NCI-H524 (cell line): ENCODE data around the gene INKA1.
A peak's percentile ranks its signal among the peaks of the same experiment; 100 is the strongest.
"Not testable (repeated sequence)": the region's sequence is repeated elsewhere in the genome, so short reads cannot be mapped to it uniquely, and the experiment has no call there.

Source experiments
- DNase-seq, 2 experiments: peaks; one replicate each; lab custom pipeline; 2025; lab: John Stamatoyannopoulos, UW

INKA1 gene

GRCh38 chr3:49802719-49803464, at the start of gene INKA1:
INKA1 (plus strand) TSS chr3:49803261; CDS start chr3:49803393, 132 bp downstream.
- peak; percentile 69 to 84 for DNase-seq

- no peak for DNase-seq
Measured at GRCh38 chr3:49754536-49754935, 48.5 kb upstream of the INKA1 start.

- DNase-seq: no peak
Measured at GRCh38 chr3:49756036-49756435, 47.0 kb upstream of the INKA1 start.

- DNase-seq: no peak
Measured at GRCh38 chr3:49757197-49757596, 45.9 kb upstream of the INKA1 start.

DNA sequence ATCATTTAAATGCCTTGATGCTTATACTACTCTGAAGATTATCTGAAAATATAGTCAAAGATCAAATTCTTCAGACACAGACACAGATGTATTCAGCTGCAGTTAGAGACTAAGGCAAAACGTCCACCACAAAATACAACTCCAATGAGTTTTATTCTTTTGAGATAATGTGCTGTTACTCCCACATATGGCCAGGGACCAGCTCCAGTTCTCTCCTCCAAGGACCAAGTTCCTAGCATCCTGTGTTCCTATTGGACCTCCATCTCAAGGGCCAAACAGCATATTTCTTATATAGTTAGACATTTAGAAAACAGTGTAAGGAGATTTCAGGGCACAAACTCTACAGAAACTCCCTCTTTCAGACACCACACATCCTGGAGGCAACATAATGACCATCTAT, 43.8 kb upstream of the INKA1 start:
- no peak for DNase-seq

- no peak for DNase-seq
Measured at GRCh38 chr3:49761661-49762060, 41.4 kb upstream of the INKA1 start.

DNA sequence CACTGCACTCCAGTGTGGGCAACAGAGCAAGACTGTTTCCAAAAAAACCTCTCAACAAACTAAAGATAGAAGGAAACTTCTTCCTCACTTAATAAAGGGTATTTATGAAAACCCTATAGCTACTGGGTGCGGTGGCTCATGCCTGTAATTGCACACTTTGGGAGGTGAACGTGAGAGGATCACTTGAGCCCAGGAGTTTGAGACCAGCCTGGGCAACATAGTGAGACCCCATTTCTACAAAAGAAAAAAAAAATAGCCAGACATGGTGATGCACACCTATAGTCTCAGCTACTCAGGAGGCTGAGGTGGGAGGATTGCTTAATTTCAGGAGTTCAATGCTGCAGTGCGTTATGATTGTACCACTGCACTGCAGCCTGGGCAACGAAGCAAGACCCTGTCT, 39.1 kb upstream of the INKA1 start:
- no peak for DNase-seq

DNA sequence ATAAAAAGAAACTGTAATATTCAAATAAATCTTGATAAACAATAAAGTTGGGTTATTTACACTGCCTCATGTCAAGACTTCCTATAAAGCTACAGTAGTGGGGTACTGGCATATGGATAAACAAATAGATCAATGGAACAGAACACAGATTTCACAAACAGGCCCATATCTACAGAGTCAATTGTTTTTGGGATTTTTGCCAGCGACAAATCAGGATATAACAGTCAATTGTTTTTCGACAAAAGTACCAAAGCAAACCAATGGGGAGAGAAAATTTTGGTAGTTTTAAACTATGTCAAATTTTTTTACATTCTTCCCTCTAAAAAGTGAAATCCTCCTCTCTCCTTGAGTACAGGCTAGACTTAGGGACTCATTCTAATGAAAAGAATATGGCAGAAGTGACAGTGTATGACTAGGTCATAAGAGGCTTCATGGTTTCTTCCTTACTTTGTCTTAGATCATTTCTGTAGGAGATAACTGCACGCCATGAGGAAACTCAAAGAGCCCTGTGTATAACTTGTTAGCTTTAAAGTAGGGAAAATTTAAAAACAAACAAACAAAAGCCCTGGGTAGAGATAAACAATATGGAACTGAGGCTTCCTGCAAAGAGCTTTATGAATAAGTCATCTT, 33.7 kb upstream of the INKA1 start:
- no peak for DNase-seq

DNA sequence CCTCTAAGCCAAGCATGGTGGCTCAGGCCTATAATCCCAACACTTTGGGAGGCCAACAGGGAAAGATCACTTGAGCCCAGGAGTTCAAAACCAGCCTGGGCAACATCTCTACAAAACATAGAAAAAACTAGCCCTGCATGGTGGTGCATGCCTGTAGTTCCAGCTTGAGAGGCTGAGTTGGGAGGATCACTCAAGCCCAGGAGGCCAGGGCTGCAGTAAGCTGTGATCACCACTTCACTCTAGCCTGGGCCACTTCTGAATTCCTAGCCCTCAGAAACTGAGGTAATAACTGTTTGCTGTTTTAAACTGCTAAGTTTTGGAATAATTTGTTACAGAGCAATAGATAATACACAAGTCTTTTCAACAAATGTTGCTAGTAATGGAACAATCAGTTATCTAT, 33.1 kb upstream of the INKA1 start:
- DNase-seq: no peak

- no peak for DNase-seq
Measured at GRCh38 chr3:49771340-49771938, 31.6 kb upstream of the INKA1 start.

DNA sequence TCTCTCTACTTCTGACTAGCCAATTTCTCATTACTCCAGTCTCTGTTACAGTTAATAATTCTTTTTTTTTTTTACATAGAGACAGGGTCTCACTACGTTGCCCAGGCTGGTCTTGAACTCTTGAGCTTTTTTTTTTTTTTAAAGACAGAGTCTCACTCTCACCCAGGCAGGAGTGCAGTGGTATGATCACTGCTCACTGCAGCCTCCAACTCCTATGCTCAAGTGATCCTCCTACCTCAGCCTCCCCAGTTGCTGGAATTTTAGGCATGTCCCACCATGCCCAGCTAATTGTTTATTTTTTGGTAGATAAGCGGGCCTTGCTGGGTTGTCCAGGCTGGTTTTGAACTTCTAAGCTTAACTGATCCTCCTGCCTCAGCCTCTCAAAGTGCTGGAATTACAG, 30.4 kb upstream of the INKA1 start:
- no peak for DNase-seq

- DNase-seq: no peak
Measured at GRCh38 chr3:49775538-49775937, 27.5 kb upstream of the INKA1 start.

DNA sequence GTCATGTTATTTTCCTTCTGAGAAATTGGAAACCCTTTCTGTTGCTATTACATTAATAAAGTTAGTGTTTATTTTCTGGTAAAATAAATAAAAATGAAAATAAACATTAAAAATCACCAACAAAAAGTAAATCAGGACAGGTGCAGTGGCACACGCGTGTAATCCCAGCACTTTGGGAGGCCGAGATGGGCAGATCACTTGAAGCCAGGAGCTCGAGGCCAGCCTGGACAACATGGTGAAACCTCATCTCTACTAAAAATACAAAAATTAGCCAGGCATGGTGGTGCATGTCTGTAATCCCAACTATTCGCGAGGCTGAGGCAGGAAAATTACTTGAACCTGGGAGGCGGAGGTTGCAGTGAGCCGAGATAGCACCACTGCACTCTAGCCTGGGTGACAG, 27.0 kb upstream of the INKA1 start:
- DNase-seq: not testable (repeated sequence)

- no peak for DNase-seq
Measured at GRCh38 chr3:49779358-49780079, 23.5 kb upstream of the INKA1 start.

- no peak for DNase-seq
Measured at GRCh38 chr3:49780080-49780974, 22.7 kb upstream of the INKA1 start.

GRCh38 chr3:49780975-49781365, 22.1 kb upstream of the INKA1 start:
- not testable (repeated sequence) for DNase-seq

- DNase-seq: peak in 1 of 2 experiments; percentile 10
Measured at GRCh38 chr3:49781415-49782199, 21.5 kb upstream of the INKA1 start.

DNA sequence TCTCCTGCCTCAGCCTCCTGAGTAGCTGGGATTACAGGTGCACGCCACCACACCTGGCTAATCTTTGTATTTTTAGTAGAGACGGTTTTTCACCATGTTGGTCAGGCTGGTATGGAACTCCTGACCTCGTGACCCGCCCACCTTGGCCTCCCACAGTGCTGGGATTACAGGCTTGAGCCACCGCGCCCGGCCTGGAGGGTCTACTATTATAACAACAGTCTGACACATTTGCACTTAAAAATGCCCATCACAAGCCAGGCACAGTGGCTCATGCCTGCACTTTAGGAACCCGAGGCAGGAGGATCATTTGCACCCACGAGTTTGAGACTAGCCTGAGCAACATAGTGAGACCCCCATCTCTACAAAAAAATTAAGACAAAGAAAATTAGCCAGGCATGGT, 20.8 kb upstream of the INKA1 start:
- DNase-seq: not testable (repeated sequence)

DNA sequence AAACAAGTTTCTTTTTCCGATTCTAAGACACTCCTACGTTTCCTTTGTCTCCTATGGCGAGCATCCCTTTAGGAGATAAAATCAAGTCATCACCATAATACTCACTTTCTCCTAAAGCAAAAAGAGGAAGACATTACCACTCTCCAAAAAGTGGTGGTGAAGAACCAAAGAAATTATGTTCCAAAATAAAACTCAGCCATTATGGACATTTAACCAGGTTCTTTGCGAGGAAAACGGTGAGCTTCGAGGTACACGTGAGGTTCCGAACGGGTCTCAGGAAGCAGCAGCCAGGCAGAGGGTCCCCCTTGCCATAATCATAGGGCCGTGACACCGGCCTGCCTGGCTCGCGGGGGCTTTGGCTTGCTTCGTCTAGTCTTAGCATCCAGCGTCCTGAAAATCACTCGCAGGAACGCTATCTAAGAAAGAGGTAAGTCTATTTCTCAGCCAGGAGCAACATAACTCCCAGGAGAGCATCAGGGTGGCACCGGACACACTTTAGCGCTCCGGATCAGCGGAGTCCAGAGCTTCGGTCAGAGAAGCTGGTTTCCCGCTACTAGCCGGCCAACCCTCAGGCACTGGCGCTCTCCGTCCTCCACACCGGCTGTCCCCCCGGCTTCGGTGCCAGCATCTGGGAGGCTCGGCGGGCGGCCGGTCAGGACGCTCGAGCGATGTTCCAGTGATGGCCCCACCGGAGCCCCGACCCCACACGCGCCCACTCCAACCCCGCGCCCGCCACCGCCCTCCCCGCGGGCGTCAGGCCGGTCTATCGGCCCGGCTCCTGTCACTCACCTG, 17.3 kb upstream of the INKA1 start:
- DNase-seq: no peak
